Skeletal muscle satellite cell (primary cell): Measurements from ENCODE around the gene SARS1.

ENCODE experiments used
- H3K27me3 ChIP-seq: 2 replicates; pipeline ENCODE4 v1.7.0; 2013; ENCODE audit warnings: low read length; ENCODE audit not compliant: control insufficient read depth, insufficient read depth
- H3K36me3 ChIP-seq: 2 replicates; pipeline ENCODE4 v1.7.0; 2013; ENCODE audit warnings: mild to moderate bottlenecking, control low read depth, low read length; ENCODE audit not compliant: insufficient read depth
- H3K4me1 ChIP-seq: 2 replicates; pipeline ENCODE4 v1.7.0; 2013; ENCODE audit warnings: low read length; ENCODE audit not compliant: control insufficient read depth, insufficient read depth
- H3K4me2 ChIP-seq: 2 replicates; pipeline ENCODE4 v1.7.0; 2013; ENCODE audit warnings: mild to moderate bottlenecking, low read length
- H3K4me3 ChIP-seq: 2 replicates; pipeline ENCODE4 v1.7.0; 2013; ENCODE audit warnings: low read length
- H3K9ac ChIP-seq: 2 replicates; pipeline ENCODE4 v1.7.0; 2013; ENCODE audit warnings: mild to moderate bottlenecking, low read depth, low read length, moderate library complexity
- H3K9me3 ChIP-seq: replicated peaks from 2 replicates; pipeline ENCODE4 v1.7.0; 2013; ENCODE audit warnings: mild to moderate bottlenecking, control low read depth, low read length

The SARS1 gene

DNA sequence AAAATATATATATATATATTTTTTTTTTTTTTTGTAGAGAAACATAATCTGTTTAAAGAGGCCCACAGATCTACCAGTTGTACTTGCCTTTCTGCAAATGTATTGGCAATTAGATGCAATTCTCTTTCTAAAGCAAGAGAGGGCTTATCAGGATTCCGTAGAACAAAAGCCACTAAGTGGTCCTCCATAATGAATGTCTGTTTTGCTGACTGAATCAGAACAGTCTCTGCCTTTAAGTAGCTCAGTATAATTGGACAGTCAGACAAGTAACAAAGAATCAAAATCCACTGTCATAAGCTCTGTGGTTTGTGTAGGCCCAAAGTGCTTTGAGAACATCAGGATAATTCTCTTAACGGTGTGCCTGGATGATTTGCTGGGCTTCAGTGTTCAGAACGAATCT, 17.3 kb downstream of the SARS1 start:
- Histone ChIP-seq H3K9ac (no peak overlapping the region), H3K9me3 (no peaks in the 10 kb centered on the region), H3K4me1 (no peaks in the 10 kb centered on the region), H3K4me3 (no peak overlapping the region), H3K4me2 (no peak overlapping the region), H3K27me3 (no peaks in the 10 kb centered on the region), H3K36me3 (peaks cover 69% of the 10 kb centered on the region)

- H3K4me1 ChIP-seq: peaks cover 7% of the 10 kb centered on the region
- peaks cover 88% of the 10 kb centered on the region for H3K36me3 ChIP-seq
- no peak overlapping the region for H3K9ac ChIP-seq
- no peak overlapping the region for H3K4me3 ChIP-seq
- H3K27me3 ChIP-seq: no peaks in the 10 kb centered on the region
- no peak overlapping the region for H3K4me2 ChIP-seq
- H3K9me3 ChIP-seq: no peaks in the 10 kb centered on the region
Measured at GRCh38 chr1:109235137-109235536, 21.4 kb downstream of the SARS1 start.

GRCh38 chr1:109237512-109237911, 23.8 kb downstream of the SARS1 start:
- no peaks in the 10 kb centered on the region for H3K27me3 ChIP-seq
- H3K36me3 ChIP-seq: peaks cover 67% of the 10 kb centered on the region
- no peak overlapping the region for H3K9ac ChIP-seq
- H3K9me3 ChIP-seq: no peaks in the 10 kb centered on the region
- H3K4me2 ChIP-seq: no peak overlapping the region
- H3K4me1 ChIP-seq: peaks cover 19% of the 10 kb centered on the region
- H3K4me3 ChIP-seq: no peak overlapping the region

DNA sequence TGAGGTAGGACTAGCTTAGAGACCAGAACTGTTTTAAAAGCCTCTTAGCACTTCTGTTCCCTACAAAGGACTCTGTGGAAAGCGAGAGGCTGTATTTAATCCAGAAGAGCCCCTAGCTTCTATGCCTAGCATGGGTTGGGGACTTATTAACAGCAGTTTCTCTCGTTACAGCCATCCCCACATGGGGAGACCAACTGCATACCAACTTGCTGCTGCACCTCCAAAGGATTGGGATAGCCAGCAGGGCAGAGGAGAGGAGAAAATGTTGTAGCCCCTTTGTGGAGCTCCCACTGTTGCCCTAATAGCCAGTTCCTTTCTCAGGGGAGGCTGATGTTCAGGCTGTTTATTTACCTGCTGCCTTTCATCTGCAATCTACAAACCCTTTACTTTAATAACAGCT, 24.7 kb downstream of the SARS1 start:
- Histone ChIP-seq H3K4me3 (no peak overlapping the region), H3K27me3 (no peaks in the 10 kb centered on the region), H3K4me2 (no peak overlapping the region), H3K9me3 (no peaks in the 10 kb centered on the region), H3K36me3 (peaks cover 59% of the 10 kb centered on the region), H3K9ac (no peak overlapping the region), H3K4me1 (peaks cover 20% of the 10 kb centered on the region)

DNA sequence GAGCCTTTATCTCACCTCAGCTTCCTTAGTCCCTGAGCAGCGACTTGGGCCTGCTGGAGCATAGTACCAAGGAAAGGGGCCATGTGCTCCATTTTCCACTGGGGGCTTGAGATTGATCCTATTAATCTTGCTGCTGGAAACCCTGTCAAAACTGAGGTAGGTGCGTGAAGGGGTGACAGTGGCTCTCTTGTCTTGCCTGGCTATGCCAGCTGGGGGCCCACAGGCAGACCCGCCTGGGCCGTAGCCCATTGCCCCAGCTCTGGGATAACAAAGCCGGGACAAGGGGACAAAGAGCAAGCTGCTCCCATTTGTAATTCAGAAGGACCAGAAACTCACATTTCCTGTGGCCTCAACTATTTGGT, 25.3 kb downstream of the SARS1 start:
- H3K4me3 ChIP-seq: no peak overlapping the region
- H3K4me1 ChIP-seq: peaks cover 20% of the 10 kb centered on the region
- no peak overlapping the region for H3K4me2 ChIP-seq
- H3K9me3 ChIP-seq: no peaks in the 10 kb centered on the region
- H3K27me3 ChIP-seq: no peaks in the 10 kb centered on the region
- no peak overlapping the region for H3K9ac ChIP-seq
- peaks cover 59% of the 10 kb centered on the region for H3K36me3 ChIP-seq

DNA sequence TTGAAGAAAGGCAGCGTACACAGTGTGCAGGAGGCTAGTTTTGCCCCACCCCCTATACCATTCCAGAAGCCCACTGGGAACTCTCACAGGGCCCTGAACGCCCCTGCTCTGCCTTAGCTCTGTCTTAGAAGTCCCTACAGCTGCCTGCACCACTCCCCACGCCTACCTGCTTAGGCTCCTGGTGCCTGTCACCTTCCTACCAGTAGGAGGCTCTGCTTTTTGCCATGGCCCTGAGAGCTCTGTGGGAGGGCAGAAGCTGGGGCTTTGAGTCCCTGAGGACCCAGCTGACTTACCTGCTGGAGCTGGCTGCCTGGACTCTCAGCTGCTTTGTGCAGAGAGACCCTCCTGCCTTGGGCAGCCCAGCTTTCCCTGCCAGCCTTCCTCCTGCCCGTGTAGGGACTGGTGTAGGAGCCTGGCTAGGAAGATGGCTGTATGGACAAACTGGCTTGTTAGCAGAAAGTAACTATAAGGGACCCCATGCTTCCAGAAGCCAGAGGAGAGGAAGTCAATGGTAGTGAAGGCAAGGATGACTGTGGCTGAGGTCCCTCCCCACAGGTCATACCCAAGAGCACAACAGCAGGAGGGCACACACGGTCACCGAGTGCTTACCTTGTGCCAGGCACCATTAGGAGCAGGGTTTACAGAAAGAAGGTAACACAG, 25.8 kb downstream of the SARS1 start:
- no peak overlapping the region for H3K4me3 ChIP-seq
- no peak overlapping the region for H3K4me2 ChIP-seq
- no peak overlapping the region for H3K9ac ChIP-seq
- no peaks in the 10 kb centered on the region for H3K9me3 ChIP-seq
- no peaks in the 10 kb centered on the region for H3K27me3 ChIP-seq
- peaks cover 53% of the 10 kb centered on the region for H3K36me3 ChIP-seq
- peaks cover 20% of the 10 kb centered on the region for H3K4me1 ChIP-seq

GRCh38 chr1:109240158-109241152, 26.7 kb downstream of the SARS1 start:
- H3K36me3 ChIP-seq: peaks cover 44% of the 10 kb centered on the region
- no peaks in the 10 kb centered on the region for H3K9me3 ChIP-seq
- peak overlapping the region; percentile 29 for H3K9ac ChIP-seq
- H3K4me2 ChIP-seq: peak overlapping the region; percentile 62
- peaks cover 20% of the 10 kb centered on the region for H3K4me1 ChIP-seq
- no peak overlapping the region for H3K4me3 ChIP-seq
- H3K27me3 ChIP-seq: no peaks in the 10 kb centered on the region

GRCh38 chr1:109241344-109241743, 27.6 kb downstream of the SARS1 start:
- H3K36me3 ChIP-seq: peaks cover 35% of the 10 kb centered on the region
- H3K9ac ChIP-seq: no peak overlapping the region
- H3K4me3 ChIP-seq: no peak overlapping the region
- no peaks in the 10 kb centered on the region for H3K9me3 ChIP-seq
- H3K4me1 ChIP-seq: peaks cover 20% of the 10 kb centered on the region
- no peak overlapping the region for H3K4me2 ChIP-seq
- H3K27me3 ChIP-seq: no peaks in the 10 kb centered on the region

DNA sequence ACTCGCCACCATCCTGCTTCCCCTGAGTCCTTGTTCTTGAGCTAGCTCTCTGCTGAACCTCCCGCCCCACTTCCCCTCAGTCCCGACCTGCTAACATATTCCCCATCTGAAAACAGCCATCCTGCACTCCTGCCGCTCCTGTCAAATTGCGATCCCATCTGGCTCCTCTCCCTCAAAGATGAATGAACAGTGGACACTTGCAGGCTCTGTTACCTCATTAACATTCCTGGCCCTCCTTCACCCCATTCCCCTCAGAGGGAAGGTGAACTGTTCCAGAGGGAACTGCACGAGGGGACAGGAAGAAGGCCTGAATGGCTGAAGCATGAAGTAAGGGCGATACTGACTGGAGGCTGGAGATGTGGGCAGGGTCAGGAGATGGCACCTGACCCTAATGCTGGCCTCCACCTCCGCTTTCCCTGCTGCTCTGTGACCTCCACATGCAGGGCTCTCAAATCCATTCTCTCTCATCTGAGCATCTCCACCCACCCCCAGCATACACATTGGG, 28.2 kb downstream of the SARS1 start:
- H3K9ac ChIP-seq: no peak overlapping the region
- no peaks in the 10 kb centered on the region for H3K27me3 ChIP-seq
- H3K4me3 ChIP-seq: no peak overlapping the region
- H3K4me2 ChIP-seq: no peak overlapping the region
- H3K4me1 ChIP-seq: peaks cover 20% of the 10 kb centered on the region
- H3K9me3 ChIP-seq: no peaks in the 10 kb centered on the region
- peaks cover 30% of the 10 kb centered on the region for H3K36me3 ChIP-seq

- H3K36me3 ChIP-seq: peaks cover 25% of the 10 kb centered on the region
- H3K4me2 ChIP-seq: peak overlapping the region; percentile 19
- no peaks in the 10 kb centered on the region for H3K9me3 ChIP-seq
- H3K4me1 ChIP-seq: peaks cover 20% of the 10 kb centered on the region
- no peak overlapping the region for H3K9ac ChIP-seq
- no peaks in the 10 kb centered on the region for H3K27me3 ChIP-seq
- H3K4me3 ChIP-seq: no peak overlapping the region
Measured at GRCh38 chr1:109242387-109242786, 28.7 kb downstream of the SARS1 start.

DNA sequence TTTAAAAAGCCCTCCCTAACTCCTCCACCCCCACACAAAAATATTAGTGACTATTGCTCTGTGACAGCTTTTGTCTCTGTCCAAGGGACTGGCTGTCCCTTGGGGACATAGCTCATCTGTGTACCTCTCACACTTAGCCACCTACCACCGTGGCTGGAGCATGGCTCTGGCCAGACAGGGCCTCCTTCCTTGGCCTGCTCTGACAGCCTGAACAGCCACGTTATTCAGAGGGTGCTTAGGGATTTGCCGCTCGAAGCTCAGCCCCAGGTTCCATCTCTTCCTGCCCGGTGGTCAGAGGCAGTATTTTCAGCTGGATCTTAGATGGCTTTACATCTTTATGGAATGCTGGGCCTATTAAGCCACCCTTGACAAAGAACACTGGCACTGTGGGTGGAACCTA, 29.5 kb downstream of the SARS1 start:
- H3K4me2 ChIP-seq: no peak overlapping the region
- H3K36me3 ChIP-seq: peaks cover 17% of the 10 kb centered on the region
- H3K9ac ChIP-seq: no peak overlapping the region
- peaks cover 20% of the 10 kb centered on the region for H3K4me1 ChIP-seq
- no peaks in the 10 kb centered on the region for H3K9me3 ChIP-seq
- no peaks in the 10 kb centered on the region for H3K27me3 ChIP-seq
- H3K4me3 ChIP-seq: no peak overlapping the region
